H1 (cell line): ENCODE measurements around the gene PARG.
"Not testable (repeated sequence)": the region's sequence is repeated elsewhere in the genome, so short reads cannot be mapped to it uniquely, and the experiment has no call there.

ENCODE experiments used
- CTCF ChIP-seq, 3 experiments: IDR thresholded peaks; 1 replicate in 2 of 3; 2 replicates in 1 of 3; pipeline versions ENCODE4 v1.5.1 to v1.6.1; 2011; ENCODE audit warnings: low read length in 3 of 3, mild to moderate bottlenecking in 3 of 3, inconsistent platforms in 2 of 3, low read depth in 1 of 3, moderate library complexity in 1 of 3; ENCODE audit not compliant: insufficient read depth in 1 of 3; ENCODE audit errors: control extremely low read depth in 1 of 3
- EZH2 ChIP-seq: fragments of 200-600 bp; sonication (generic); IDR thresholded peaks from 2 replicates; pipeline ENCODE4 v1.7.1; 2012; ENCODE audit warnings: low read depth, mild to moderate bottlenecking, moderate library complexity, low read length, inconsistent platforms; ENCODE audit not compliant: severe bottlenecking
- PHF8 ChIP-seq: fragments of 200-600 bp; sonication (generic); conservative IDR thresholded peaks from 2 replicates; pipeline ENCODE4 v1.7.1; 2012; ENCODE audit warnings: low read depth, mild to moderate bottlenecking, inconsistent platforms, low read length, moderate library complexity
- POLR2A ChIP-seq, 2 experiments: IDR thresholded peaks; 1 replicate in 1 of 2; 2 replicates in 1 of 2; pipeline ENCODE4 v1.6.1; 2011; ENCODE audit warnings: low read depth in 2 of 2, low read length in 2 of 2, mild to moderate bottlenecking in 2 of 2; ENCODE audit errors: control extremely low read depth in 1 of 2
- POU5F1 ChIP-seq: IDR thresholded peaks from 2 replicates; pipeline ENCODE4 v1.6.1; 2011; ENCODE audit warnings: low read depth, mild to moderate bottlenecking, low read length, moderate library complexity
- RAD21 ChIP-seq, 2 experiments: IDR thresholded peaks in 1 of 2; conservative IDR thresholded peaks in 1 of 2; 2 replicates each; pipeline ENCODE4 v1.6.1; 2011; ENCODE audit warnings: low read depth in 2 of 2, low read length in 2 of 2, improper control_type of control experiment in 1 of 2, inconsistent platforms in 1 of 2, mild to moderate bottlenecking in 1 of 2, moderate library complexity in 1 of 2

GRCh38 chr10:49772944-49773343, 168.9 kb downstream of the PARG start:
- not testable (repeated sequence) for TF ChIP-seq EZH2; CTCF (IDR thresholded peaks at IDR 0.05; ENCODE audit: control extremely low read depth in 1 of 3, insufficient read depth in 1 of 3, low read depth in 1 of 3, low read length in 3 of 3); POLR2A (IDR thresholded peaks at IDR 0.05; ENCODE audit: control extremely low read depth in 1 of 2, low read depth in 2 of 2, low read length in 2 of 2); POU5F1; RAD21 (IDR thresholded peaks at IDR 0.05 in 1 of 2, conservative IDR thresholded peaks at IDR 0.05 in 1 of 2; ENCODE audit: low read depth in 2 of 2, low read length in 2 of 2); PHF8
